OCI-LY3 (cell line): ENCODE measurements around the gene COX11.

ENCODE experiments used
- H2AFZ ChIP-seq: fragments of 200-600, 300-600 bp; shearing (Covaris generic); 2 replicates; pipeline ENCODE4 v1.6.0; 2014; ENCODE audit warnings: antibody characterized with exemption, low read depth, low read length
- H3K27ac ChIP-seq: fragments of 200-600, 300-600 bp; sonication (generic); 2 replicates; pipeline ENCODE4 v1.5.1; 2014; ENCODE audit warnings: mild to moderate bottlenecking, low read length, moderate library complexity, mixed read lengths
- H3K27me3 ChIP-seq: fragments of 200-600, 300-600 bp; sonication (generic); 2 replicates; pipeline ENCODE4 v1.6.1; 2014; ENCODE audit warnings: low read depth, low read length, mixed read lengths
- H3K36me3 ChIP-seq: fragments of 200-600, 300-600 bp; sonication (generic); replicated peaks from 2 replicates; pipeline ENCODE3; 2014; ENCODE audit warnings: low read depth, low read length, mixed read lengths
- H3K4me1 ChIP-seq: fragments of 300-600, 200-600 bp; sonication (generic); 2 replicates; pipeline ENCODE4 v1.6.1; 2014; ENCODE audit warnings: low read length, mixed read lengths
- H3K4me2 ChIP-seq: fragments of 200-600, 300-600 bp; sonication (generic); 2 replicates; pipeline ENCODE4 v1.6.1; 2014; ENCODE audit warnings: low read length, mixed read lengths
- H3K4me3 ChIP-seq: fragments of 300-600, 200-600 bp; sonication (generic); 2 replicates; pipeline ENCODE4 v1.5.1; 2014; ENCODE audit warnings: antibody characterized with exemption, mild to moderate bottlenecking, low read length, moderate library complexity
- H3K79me2 ChIP-seq: fragments of 300-600, 200-600 bp; shearing (Covaris generic); 2 replicates; pipeline ENCODE4 v1.6.1; 2014; ENCODE audit warnings: mild to moderate bottlenecking, low read length, mixed read lengths
- H3K9ac ChIP-seq: fragments of 300-600, 200-600 bp; shearing (Covaris generic); 2 replicates; pipeline ENCODE4 v1.6.0; 2014; ENCODE audit warnings: mild to moderate bottlenecking, low read length, moderate library complexity
- H3K9me3 ChIP-seq: fragments of 200-600, 300-600 bp; shearing (Covaris generic); 2 replicates; pipeline ENCODE4 v1.6.1; 2014; ENCODE audit warnings: low read length, mixed read lengths; ENCODE audit not compliant: insufficient read depth
- H4K20me1 ChIP-seq: fragments of 200-600, 300-600 bp; sonication (generic); 2 replicates; pipeline ENCODE4 v1.6.1; 2016; ENCODE audit warnings: low read length, mixed read lengths; ENCODE audit not compliant: insufficient read depth
- CTCF ChIP-seq: fragments of 200-600, 300-600 bp; sonication (generic); IDR thresholded peaks from 2 replicates; pipeline ENCODE4 v1.5.1; 2014; ENCODE audit warnings: antibody characterized with exemption, low read length, low read depth
- EZH2phosphoT487 ChIP-seq: fragments of 200-600 bp; shearing (Covaris generic); IDR thresholded peaks from 2 replicates; pipeline ENCODE4 v1.6.1; 2018; ENCODE audit warnings: antibody characterized with exemption, mixed run types, low read depth

The COX11 gene

GRCh38 chr17:54979657-54980056, 11.2 kb upstream of the COX11 start:
- Histone ChIP-seq H3K4me1 (no peaks in the 10 kb centered on the region), H3K79me2 (0 out of 2 replicates have a peak, but pooled peaks cover 1% of the 10 kb centered on the region), H3K36me3 (no peaks in the 10 kb centered on the region), H3K4me3 (no peak overlapping the region), H2AFZ (no peak overlapping the region), H3K9ac (no peak overlapping the region), H3K27me3 (no peaks in the 10 kb centered on the region), H3K27ac (no peak overlapping the region), H4K20me1 (no peaks in the 10 kb centered on the region), H3K9me3 (no peaks in the 10 kb centered on the region), H3K4me2 (no peak overlapping the region)
- TF ChIP-seq EZH2phosphoT487 (no peak), CTCF (no peak)

- H3K9ac ChIP-seq, result no peak overlapping the region
- TF ChIP-seq EZH2phosphoT487 (no peak), CTCF (no peak)
- H3K27ac ChIP-seq, result no peak overlapping the region
- no peaks in the 10 kb centered on the region for H4K20me1 ChIP-seq
- no peak overlapping the region for H3K4me2 ChIP-seq
- H3K4me1 ChIP-seq, result no peaks in the 10 kb centered on the region
- H3K36me3 ChIP-seq, result no peaks in the 10 kb centered on the region
- no peaks in the 10 kb centered on the region for H3K9me3 ChIP-seq
- no peak overlapping the region for H3K4me3 ChIP-seq
- 0 out of 2 replicates have a peak, but pooled peaks cover 9% of the 10 kb centered on the region for H3K79me2 ChIP-seq
- H3K27me3 ChIP-seq, result no peaks in the 10 kb centered on the region
- H2AFZ ChIP-seq, result no peak overlapping the region
Observed at GRCh38 chr17:54977744-54978143, 9.3 kb upstream of the COX11 start.

- 0 out of 2 replicates have a peak, but pooled peaks cover 12% of the 10 kb centered on the region for H3K79me2 ChIP-seq
- H2AFZ ChIP-seq, result no peak overlapping the region
- H3K36me3 ChIP-seq, result no peaks in the 10 kb centered on the region
- TF ChIP-seq EZH2phosphoT487, result no peak
- H4K20me1 ChIP-seq, result no peaks in the 10 kb centered on the region
- H3K27ac ChIP-seq, result no peak overlapping the region
- H3K9me3 ChIP-seq, result no peaks in the 10 kb centered on the region
- H3K9ac ChIP-seq, result no peak overlapping the region
- no peaks in the 10 kb centered on the region for H3K4me1 ChIP-seq
- H3K4me2 ChIP-seq, result no peak overlapping the region
- H3K27me3 ChIP-seq, result no peaks in the 10 kb centered on the region
- H3K4me3 ChIP-seq, result no peak overlapping the region
Observed at GRCh38 chr17:54976316-54976715, 7.9 kb upstream of the COX11 start.

- Histone ChIP-seq H3K27ac (no peak overlapping the region), H3K36me3 (no peaks in the 10 kb centered on the region), H2AFZ (no peak overlapping the region), H3K9ac (no peak overlapping the region), H4K20me1 (no peaks in the 10 kb centered on the region), H3K79me2 (peaks cover 17% of the 10 kb centered on the region), H3K4me2 (no peak overlapping the region), H3K27me3 (no peaks in the 10 kb centered on the region), H3K9me3 (no peaks in the 10 kb centered on the region), H3K4me1 (peaks cover 4% of the 10 kb centered on the region), H3K4me3 (no peak overlapping the region)
- TF ChIP-seq EZH2phosphoT487 (no peak), CTCF (no peak)
Observed at GRCh38 chr17:54974759-54975158, 6.3 kb upstream of the COX11 start.
